GM13976 (cell line): Measurements from ENCODE around the gene HELZ.
A peak's percentile ranks its signal among the peaks of the same experiment; 100 is the strongest.
"Not testable (repeated sequence)": the region's sequence is repeated elsewhere in the genome, so short reads cannot be mapped to it uniquely, and the experiment has no call there.

Source experiments
- DNase-seq: peaks from one replicate; pipeline ENCODE4 v3.0.0; 2012; ENCODE audit warnings: low spot score
- in situ Hi-C: fragments of 300-500 bp; cut with MboI; formaldehyde crosslinking; loops from one replicate; pipeline ENCODE4 v1.12.0; 2022; ENCODE audit warnings: low sequenced_read_pairs, mixed read lengths, inconsistent platforms; ENCODE audit not compliant: unreplicated experiment
- TF ChIP-seq, protein P1 (sequence below): IDR thresholded peaks from 2 replicates; pipeline ENCODE4 v1.5.1; 2012; ENCODE audit warnings: borderline replicate concordance, mild to moderate bottlenecking; ENCODE audit not compliant: insufficient read depth; ENCODE audit errors: extremely low read depth, missing control alignments, control extremely low read depth

Gene HELZ

GRCh38 chr17:67043283-67043682 lies 201.7 kb downstream of the HELZ start:
- in situ Hi-C loops = no loop called here
- DNase-seq = no peak
- TF ChIP-seq, protein P1, sequence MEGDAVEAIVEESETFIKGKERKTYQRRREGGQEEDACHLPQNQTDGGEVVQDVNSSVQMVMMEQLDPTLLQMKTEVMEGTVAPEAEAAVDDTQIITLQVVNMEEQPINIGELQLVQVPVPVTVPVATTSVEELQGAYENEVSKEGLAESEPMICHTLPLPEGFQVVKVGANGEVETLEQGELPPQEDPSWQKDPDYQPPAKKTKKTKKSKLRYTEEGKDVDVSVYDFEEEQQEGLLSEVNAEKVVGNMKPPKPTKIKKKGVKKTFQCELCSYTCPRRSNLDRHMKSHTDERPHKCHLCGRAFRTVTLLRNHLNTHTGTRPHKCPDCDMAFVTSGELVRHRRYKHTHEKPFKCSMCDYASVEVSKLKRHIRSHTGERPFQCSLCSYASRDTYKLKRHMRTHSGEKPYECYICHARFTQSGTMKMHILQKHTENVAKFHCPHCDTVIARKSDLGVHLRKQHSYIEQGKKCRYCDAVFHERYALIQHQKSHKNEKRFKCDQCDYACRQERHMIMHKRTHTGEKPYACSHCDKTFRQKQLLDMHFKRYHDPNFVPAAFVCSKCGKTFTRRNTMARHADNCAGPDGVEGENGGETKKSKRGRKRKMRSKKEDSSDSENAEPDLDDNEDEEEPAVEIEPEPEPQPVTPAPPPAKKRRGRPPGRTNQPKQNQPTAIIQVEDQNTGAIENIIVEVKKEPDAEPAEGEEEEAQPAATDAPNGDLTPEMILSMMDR = no peak

- no peak for DNase-seq
- TF ChIP-seq, protein P1 = no peak
- in situ Hi-C loops = no loop called here
Observed at GRCh38 chr17:67041941-67042899, 202.8 kb downstream of the HELZ start.

GRCh38 chr17:67041531-67041930 lies 203.5 kb downstream of the HELZ start:
- DNase-seq = no peak
- in situ Hi-C loops = no loop called here
- TF ChIP-seq, protein P1 = no peak

- in situ Hi-C loops, DNase-seq: not testable (repeated sequence)
Observed at GRCh38 chr17:67041119-67041518, 203.9 kb downstream of the HELZ start.

DNA sequence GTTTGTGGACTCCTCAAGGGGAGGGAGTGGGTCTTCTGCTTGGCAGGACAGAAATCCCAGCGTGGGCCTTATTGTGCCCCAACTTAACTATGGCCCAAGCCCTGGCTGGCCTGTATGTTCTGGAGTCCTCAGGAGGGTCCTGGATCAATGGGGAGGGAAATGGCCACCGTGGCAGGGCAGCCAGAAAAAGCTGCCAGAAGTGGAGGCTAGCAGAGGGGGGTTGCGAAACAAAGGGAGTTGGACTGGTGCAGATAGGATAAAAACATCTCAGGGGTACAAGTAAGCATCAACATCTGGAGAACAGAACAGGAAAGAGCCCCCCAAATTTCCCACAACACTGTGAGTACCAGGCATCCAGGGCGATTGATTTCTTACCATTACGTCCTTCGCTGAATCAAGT lies 204.3 kb downstream of the HELZ start:
- in situ Hi-C loops = no loop called here
- no peak for DNase-seq
- TF ChIP-seq, protein P1 = no peak

DNA sequence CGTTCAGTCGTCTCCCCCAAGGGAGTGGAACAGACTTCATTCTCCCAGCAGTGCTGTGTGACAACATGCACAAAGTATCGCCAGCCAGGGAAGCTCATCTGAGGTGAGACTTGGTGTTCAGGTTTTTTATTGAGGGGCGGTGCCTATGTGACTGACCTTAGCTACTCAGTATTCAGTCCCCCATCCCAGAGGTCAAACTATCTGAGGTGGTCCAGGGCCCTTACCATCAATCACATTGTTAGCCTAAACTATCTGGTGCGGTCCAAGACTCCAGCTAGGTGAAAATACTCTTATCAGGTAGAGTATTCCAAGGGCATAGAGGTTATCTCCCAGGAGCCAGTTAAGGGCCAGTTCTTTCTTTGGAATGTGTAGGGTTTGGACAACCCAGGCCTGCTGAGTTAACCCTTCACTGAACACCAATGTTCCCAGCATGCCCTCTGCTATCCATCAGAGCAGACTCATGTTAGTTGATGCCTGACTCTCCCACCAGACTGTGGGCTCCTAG lies 206.1 kb downstream of the HELZ start:
- DNase-seq = no peak
- TF ChIP-seq, protein P1 = no peak
- in situ Hi-C loops = no loop called here

DNA sequence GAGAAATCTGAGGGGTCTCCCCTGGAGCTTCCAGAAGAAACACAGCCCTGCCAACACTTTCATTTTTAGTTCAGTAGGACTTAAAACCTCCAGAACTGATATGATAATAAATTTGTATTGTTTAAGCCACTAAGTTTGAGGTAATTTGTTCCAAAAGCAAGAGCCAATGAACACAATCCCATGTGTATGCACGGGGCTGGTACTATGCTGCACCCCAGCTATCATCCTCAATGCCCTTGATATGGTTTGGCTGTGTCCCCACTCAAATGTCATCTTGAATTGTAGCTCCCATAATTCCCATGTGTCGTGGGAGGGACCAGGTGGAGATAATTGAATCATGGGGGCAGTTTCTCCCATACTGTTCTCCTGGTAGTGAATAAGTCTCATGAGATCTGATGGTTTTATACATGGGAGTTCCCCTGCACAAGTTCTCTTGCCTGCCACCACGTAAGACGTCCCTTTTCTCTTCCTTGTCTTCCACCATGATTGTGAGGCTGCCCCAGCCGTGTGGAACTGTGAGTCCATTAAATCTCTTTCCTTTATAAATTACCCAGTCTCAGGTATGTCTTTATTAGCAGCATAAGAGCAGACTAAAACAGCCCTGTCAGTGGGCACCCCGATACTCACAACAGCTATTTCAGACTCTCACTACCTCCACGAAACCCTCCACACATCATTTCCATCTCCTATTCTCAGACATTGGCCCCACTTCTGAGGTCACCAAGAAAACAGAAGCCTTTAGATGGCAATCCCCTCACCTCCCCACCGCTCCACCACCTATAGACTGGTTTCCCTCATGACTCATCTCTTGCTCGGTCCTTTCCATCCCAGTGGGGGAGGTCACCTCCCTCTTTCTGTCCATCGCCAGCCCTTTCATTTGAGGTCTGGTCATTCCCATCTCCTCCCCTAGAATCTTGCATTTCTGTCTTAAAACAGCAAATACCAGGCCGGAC lies 209.6 kb downstream of the HELZ start:
- in situ Hi-C loops = no loop called here
- TF ChIP-seq, protein P1 = no peak
- DNase-seq = peak; percentile 75
